Measurements from ENCODE around the gene C2CD5.
A peak's percentile ranks its signal among the peaks of the same experiment; 100 is the strongest.

C2CD5 gene

GRCh38 chr12:22544038-22544979, at the start of gene C2CD5:
Gene C2CD5 (minus strand): TSS chr12:22544542. CDS start chr12:22544150, 392 bp downstream.
- Histone ChIP-seq H3K27ac (peak within 1 kb of the TSS; percentile 96), H3K36me3 (no peaks in the 10 kb centered on the region), H3K4me3 (ENCODE audit: low read depth in 1 of 2, low read length in 1 of 2) (peak within 1 kb of the TSS; percentile 76 to 84), H3K27me3 (peaks cover 19% of the 10 kb centered on the region), H3K4me1 (ENCODE audit: control insufficient read depth in 1 of 2, insufficient read depth in 1 of 2, low read depth in 1 of 2, low read length in 1 of 2) (peaks cover 47 to 50% of the 10 kb centered on the region in 2 experiments), H3K9me3 (no peaks in the 10 kb centered on the region)
- TF ChIP-seq CTCF (IDR thresholded peaks at IDR 0.05), result peak; percentile 65

GRCh38 chr12:22593864-22594263, 49.5 kb upstream of the C2CD5 start:
- Histone ChIP-seq H3K27ac (no peak overlapping the region), H3K27me3 (no peaks in the 10 kb centered on the region), H3K4me3 (ENCODE audit: low read depth in 1 of 2, low read length in 1 of 2) (no peak overlapping the region), H3K4me1 (ENCODE audit: control insufficient read depth in 1 of 2, insufficient read depth in 1 of 2, low read depth in 1 of 2, low read length in 1 of 2) (no peaks in the 10 kb centered on the region), H3K9me3 (no peaks in the 10 kb centered on the region), H3K36me3 (no peaks in the 10 kb centered on the region)
- no peak for TF ChIP-seq CTCF (IDR thresholded peaks at IDR 0.05)

- Histone ChIP-seq H3K4me3 (ENCODE audit: low read depth in 1 of 2, low read length in 1 of 2) (no peak overlapping the region), H3K36me3 (no peaks in the 10 kb centered on the region), H3K4me1 (ENCODE audit: control insufficient read depth in 1 of 2, insufficient read depth in 1 of 2, low read depth in 1 of 2, low read length in 1 of 2) (no peaks in the 10 kb centered on the region), H3K9me3 (no peaks in the 10 kb centered on the region), H3K27ac (no peak overlapping the region), H3K27me3 (no peaks in the 10 kb centered on the region)
- no peak for TF ChIP-seq CTCF (IDR thresholded peaks at IDR 0.05)
These were observed 44.5 kb upstream of the C2CD5 start for GRCh38 chr12:22588817-22589216.

GRCh38 chr12:22578328-22578727, 34.0 kb upstream of the C2CD5 start:
- H3K27ac ChIP-seq, result no peak overlapping the region
- TF ChIP-seq CTCF (IDR thresholded peaks at IDR 0.05), result no peak
- H3K4me1 ChIP-seq (ENCODE audit: control insufficient read depth in 1 of 2, insufficient read depth in 1 of 2, low read depth in 1 of 2, low read length in 1 of 2), result no peaks in the 10 kb centered on the region
- H3K9me3 ChIP-seq, result no peaks in the 10 kb centered on the region
- no peak overlapping the region for H3K4me3 ChIP-seq (ENCODE audit: low read depth in 1 of 2, low read length in 1 of 2)
- no peaks in the 10 kb centered on the region for H3K36me3 ChIP-seq
- H3K27me3 ChIP-seq, result no peaks in the 10 kb centered on the region

GRCh38 chr12:22577667-22578066, 33.3 kb upstream of the C2CD5 start:
- Histone ChIP-seq H3K27me3 (no peaks in the 10 kb centered on the region), H3K9me3 (no peaks in the 10 kb centered on the region), H3K4me1 (ENCODE audit: control insufficient read depth in 1 of 2, insufficient read depth in 1 of 2, low read depth in 1 of 2, low read length in 1 of 2) (no peaks in the 10 kb centered on the region), H3K27ac (no peak overlapping the region), H3K36me3 (no peaks in the 10 kb centered on the region), H3K4me3 (ENCODE audit: low read depth in 1 of 2, low read length in 1 of 2) (no peak overlapping the region)
- TF ChIP-seq CTCF (IDR thresholded peaks at IDR 0.05), result no peak
